Cardiac fibroblast (primary cell): Measurements from ENCODE around the gene HIVEP3.
A peak's percentile ranks its signal among the peaks of the same experiment; 100 is the strongest.

Experiments used
- DNase-seq, 2 donors: peaks; one replicate each; pipeline versions ENCODE4 v3.0.0 to v3.0.0-alpha.2; 2010; ENCODE audit warnings: low read depth in 2 of 2
- H3K4me3 ChIP-seq, 2 donors: replicated peaks in 1 of 2; 1 replicate in 1 of 2; 2 replicates in 1 of 2; pipeline ENCODE4 v1.5.1; 2011; ENCODE audit warnings: low read depth in 2 of 2, low read length in 2 of 2, mild to moderate bottlenecking in 2 of 2, moderate library complexity in 1 of 2
- CTCF ChIP-seq: IDR thresholded peaks from one replicate; pipeline ENCODE4 v1.5.1; 2011; ENCODE audit warnings: low read depth, mild to moderate bottlenecking, low read length, inconsistent platforms

HIVEP3 gene

GRCh38 chr1:41767534-41768525 lies 150.9 kb downstream of the HIVEP3 start:
- no peak overlapping the region for H3K4me3 ChIP-seq
- TF ChIP-seq CTCF: no peak
- peak in 1 of 2 donors; percentile 72 for DNase-seq

DNA sequence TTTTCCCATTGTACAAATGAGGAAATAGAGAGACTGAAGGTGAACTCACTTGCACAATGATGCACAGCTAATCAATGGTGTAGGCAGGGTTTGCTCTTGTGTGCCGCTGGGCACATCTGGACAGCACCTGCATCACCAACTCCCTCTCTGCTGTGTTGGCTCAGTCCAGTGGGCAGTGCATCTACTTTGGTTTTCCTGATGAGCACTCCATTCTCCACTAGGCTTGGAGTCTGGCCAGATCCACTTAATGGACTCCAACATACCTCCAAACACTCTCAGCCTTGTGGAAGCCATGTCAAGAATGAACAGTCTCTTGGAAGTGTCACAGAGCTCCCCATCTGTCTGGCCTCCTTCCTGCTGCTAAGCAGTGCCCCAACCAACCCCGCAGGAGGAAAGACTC lies 152.2 kb downstream of the HIVEP3 start:
- DNase-seq: no peak
- TF ChIP-seq CTCF: no peak
- H3K4me3 ChIP-seq: no peak overlapping the region

DNA sequence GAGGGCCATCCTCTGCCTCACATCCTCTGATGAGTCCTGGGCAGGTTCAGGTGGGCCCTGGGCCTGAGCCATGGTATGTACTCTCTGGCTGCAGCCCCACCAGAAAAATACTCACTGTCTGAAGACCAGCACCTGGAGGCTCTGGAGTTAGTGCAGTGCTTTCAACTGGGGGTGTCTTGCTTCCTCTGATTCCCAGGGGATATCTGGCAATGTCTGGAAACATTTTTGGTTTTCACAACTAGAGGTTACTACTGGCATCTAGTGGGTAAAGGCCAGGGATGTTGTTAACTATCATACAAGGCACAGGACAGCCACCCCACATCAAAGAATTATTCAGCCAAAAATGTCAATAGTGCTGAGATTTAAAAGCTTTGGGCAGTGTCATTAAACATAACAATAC lies 152.7 kb downstream of the HIVEP3 start:
- H3K4me3 ChIP-seq: no peak overlapping the region
- TF ChIP-seq CTCF: no peak
- no peak for DNase-seq

- peak in 1 of 2 donors; percentile 32 for DNase-seq
- no peak for TF ChIP-seq CTCF
- no peak overlapping the region for H3K4me3 ChIP-seq
These were observed 153.6 kb downstream of the HIVEP3 start for GRCh38 chr1:41765152-41765551.

- no peak for DNase-seq
- no peak for TF ChIP-seq CTCF
- no peak overlapping the region for H3K4me3 ChIP-seq
These were observed 154.1 kb downstream of the HIVEP3 start for GRCh38 chr1:41764656-41765055.

GRCh38 chr1:41762777-41763176 lies 155.9 kb downstream of the HIVEP3 start:
- no peak for DNase-seq
- no peak overlapping the region for H3K4me3 ChIP-seq
- no peak for TF ChIP-seq CTCF

DNA sequence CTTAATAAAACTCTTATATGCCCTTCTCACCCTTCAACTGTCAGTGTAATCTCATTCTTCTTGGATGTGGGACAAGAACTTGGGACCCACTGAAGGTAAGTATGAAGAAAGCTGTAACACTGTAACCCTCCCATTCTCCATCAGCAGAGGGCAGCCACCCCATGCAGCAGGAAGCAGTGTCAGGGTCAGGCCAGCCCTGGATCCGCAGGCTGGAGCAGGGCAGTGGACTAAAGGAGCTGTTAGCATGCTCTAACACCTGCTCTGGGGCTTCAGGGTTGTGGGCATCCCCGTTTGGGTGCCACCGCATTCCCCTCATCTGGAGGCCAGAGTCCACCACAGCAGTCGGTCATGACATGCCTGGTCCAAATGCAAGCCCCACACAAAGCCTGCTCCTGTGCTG lies 156.5 kb downstream of the HIVEP3 start:
- no peak for DNase-seq
- no peak for TF ChIP-seq CTCF
- H3K4me3 ChIP-seq: no peak overlapping the region
